B cell (primary cell): ENCODE results near the gene PLCXD1. TPM values are rescaled to one million over a fixed set of nuclear protein-coding genes. Genes with fewer than 3 reads are reported as not detected.

Source experiments
- ATAC-seq: fragments of 200-7000 bp; cut with Tn5 transposase; one replicate; pipeline ENCODE4 v1.10.0; 2021; ENCODE audit warnings: low read depth, mild to moderate bottlenecking, moderate number of reproducible peaks, moderate library complexity
- CTCF ChIA-PET: fragments of 350-600 bp; sonication (Branson Sonifier 250); formaldehyde crosslinking; loops from one replicate; lab custom pipeline; 2021; ENCODE audit warnings: antibody characterized with exemption, inconsistent platforms; lab: Charles Lee
- POLR2A ChIA-PET: fragments of 350-600 bp; sonication (Branson Sonifier 250); formaldehyde crosslinking; loops from one replicate; lab custom pipeline; 2021; ENCODE audit warnings: antibody characterized with exemption; lab: Charles Lee
- DNase-seq: peaks from one replicate; pipeline ENCODE4 v3.0.0; 2013
- H2AFZ ChIP-seq: 2 replicates; pipeline ENCODE4 v1.6.1; 2012; ENCODE audit warnings: mild to moderate bottlenecking, low read depth, low read length; ENCODE audit not compliant: insufficient read depth, poor library complexity, severe bottlenecking
- H3K27ac ChIP-seq, 2 donors: 1 replicate in 1 of 2; 2 replicates in 1 of 2; pipeline ENCODE4 v1.5.1; 2012 to 2013; ENCODE audit warnings: low read length in 2 of 2, mild to moderate bottlenecking in 2 of 2, moderate library complexity in 1 of 2
- H3K27me3 ChIP-seq, 4 experiments: fragments of 200-600 bp in 1 of 4; sonication (generic) in 1 of 4; replicated peaks in 1 of 4; 1 replicate in 2 of 4; 2 replicates in 2 of 4; pipeline versions ENCODE4 v1.6.1 to v1.7.0; 2013 to 2016; ENCODE audit warnings: low read length in 3 of 4, mild to moderate bottlenecking in 2 of 4, mixed read lengths in 1 of 4, moderate library complexity in 1 of 4; ENCODE audit not compliant: insufficient read depth in 4 of 4, control insufficient read depth in 3 of 4; ENCODE audit errors: control extremely low read depth in 1 of 4
- H3K36me3 ChIP-seq, 2 experiments: replicated peaks in 1 of 2; 1 replicate in 1 of 2; 2 replicates in 1 of 2; pipeline versions ENCODE4 v1.6.1 to v1.7.1; 2013; ENCODE audit warnings: low read length in 1 of 2; ENCODE audit not compliant: insufficient read depth in 2 of 2, control insufficient read depth in 1 of 2; ENCODE audit errors: control extremely low read depth in 1 of 2, extremely low read depth in 1 of 2
- H3K4me1 ChIP-seq, 2 donors: fragments of 200-600 bp in 1 of 2; sonication (generic) in 1 of 2; 1 replicate in 1 of 2; 2 replicates in 1 of 2; pipeline versions ENCODE4 v1.5.1 to v1.6.1; 2013 to 2017; ENCODE audit warnings: low read length in 2 of 2; ENCODE audit not compliant: control insufficient read depth in 2 of 2, insufficient read depth in 2 of 2
- H3K4me2 ChIP-seq: replicated peaks from 2 replicates; pipeline ENCODE3; 2012; ENCODE audit warnings: mild to moderate bottlenecking, low read depth, low read length; ENCODE audit not compliant: poor library complexity, severe bottlenecking
- H3K4me3 ChIP-seq, 5 experiments: fragments of 200-600 bp in 1 of 5; sonication (generic) in 1 of 5; 1 replicate in 3 of 5; 2 replicates in 2 of 5; pipeline versions ENCODE4 v1.5.1 to v1.7.0; 2011 to 2016; ENCODE audit warnings: low read length in 4 of 5, mild to moderate bottlenecking in 4 of 5, low read depth in 2 of 5, control low read depth in 1 of 5, moderate library complexity in 1 of 5; ENCODE audit not compliant: insufficient read depth in 1 of 5; ENCODE audit errors: control extremely low read depth in 1 of 5, extremely low read depth in 1 of 5
- H3K79me2 ChIP-seq: fragments of 200-600 bp; sonication (generic); one replicate; pipeline ENCODE4 v1.6.0; 2016; ENCODE audit warnings: low read length; ENCODE audit not compliant: control insufficient read depth, insufficient read depth
- H3K9ac ChIP-seq: fragments of 200-600 bp; sonication (generic); 2 replicates; pipeline ENCODE4 v1.6.1; 2017; ENCODE audit warnings: mild to moderate bottlenecking, low read length, moderate library complexity
- H3K9me3 ChIP-seq, 3 donors: one replicate each; pipeline versions ENCODE4 v1.6.1 to v1.7.1; 2013; ENCODE audit warnings: low read length in 2 of 3; ENCODE audit not compliant: control insufficient read depth in 2 of 3, insufficient read depth in 1 of 3; ENCODE audit errors: control extremely low read depth in 1 of 3
- H4K20me1 ChIP-seq: 2 replicates; pipeline ENCODE4 v1.6.0; 2012; ENCODE audit warnings: mild to moderate bottlenecking, low read length; ENCODE audit not compliant: insufficient read depth, control insufficient read depth, poor library complexity, severe bottlenecking
- H3K27ac Mint-ChIP-seq: one replicate; pipeline ENCODE4 v1.8.0; 2021; ENCODE audit warnings: mixed read lengths
- H3K27me3 Mint-ChIP-seq: one replicate; pipeline ENCODE4 v1.8.0; 2021; ENCODE audit warnings: mixed read lengths
- H3K4me1 Mint-ChIP-seq: one replicate; pipeline ENCODE4 v1.8.0; 2021; ENCODE audit warnings: mixed read lengths
- H3K4me3 Mint-ChIP-seq: one replicate; pipeline ENCODE4 v1.8.0; 2021; ENCODE audit warnings: mixed read lengths
- H3K9me3 Mint-ChIP-seq: one replicate; pipeline ENCODE4 v1.8.0; 2022; ENCODE audit warnings: mixed read lengths; ENCODE audit not compliant: insufficient read depth
- CTCF ChIP-seq: fragments of 200-600 bp; IDR thresholded peaks from one replicate; pipeline ENCODE4 v1.8.0; 2022; ENCODE audit warnings: antibody characterized with exemption, mild to moderate bottlenecking
- EZH2 ChIP-seq: IDR thresholded peaks from 2 replicates; pipeline ENCODE4 v1.6.1; 2012; ENCODE audit warnings: borderline replicate concordance, low read depth, mild to moderate bottlenecking, moderate library complexity, low read length; ENCODE audit not compliant: insufficient read depth, poor library complexity, severe bottlenecking
- WGBS: methylation state at CpG from one replicate; pipeline ENCODE4 v1.1.5; 2013; ENCODE audit warnings: missing lambda C conversion rate; ENCODE audit not compliant: insufficient coverage; 5-methylcytosine and 5-hydroxymethylcytosine counted together
- intact Hi-C: fragments of 100-400 bp; cut with micrococcal nuclease; formaldehyde crosslinking; loops from one replicate; pipeline ENCODE4 v1.10.0; 2022
- polyA plus RNA-seq: library from polyadenylated mRNA; depleted of rRNA; stranded (reverse); fragments of >200 nt; gene quantifications from 2 replicates; pipeline ENCODE4 v1.2.3, GENCODE V29; 2012
- total RNA-seq, 2 donors: library from RNA; stranded (reverse); fragments of 120-200 nt in 1 of 2; gene quantifications; 1 replicate in 1 of 2; 2 replicates in 1 of 2; pipeline versions ENCODE4 v1.2.3 to v1.2.4, GENCODE V29; 2013 to 2022

Gene PLCXD1
- total and polyA plus RNA-seq, 2 donors (not counting 1 experiment from before 2014, with no cell fraction given), result 30.4 to 38.5 TPM

- H3K9me3 ChIP-seq, result peaks cover 0 to 18% (median 0%) of the 10 kb centered on the region in 3 donors
- ATAC-seq, result no peak
- no peak for DNase-seq
- H3K4me3 ChIP-seq, result no peak overlapping the region
- ChIA-PET CTCF (no interaction called here), POLR2A (no interaction called here)
- no peak overlapping the region for H2AFZ ChIP-seq
- no peak overlapping the region for H3K9ac ChIP-seq
- Mint-ChIP-seq H3K9me3 (no peaks in the 10 kb centered on the region), H3K27me3 (no peaks in the 10 kb centered on the region), H3K4me3 (no peak overlapping the region), H3K4me1 (no peaks in the 10 kb centered on the region), H3K27ac (no peak overlapping the region)
- H3K79me2 ChIP-seq, result no peaks in the 10 kb centered on the region
- H3K4me1 ChIP-seq, result peaks cover 15 to 16% of the 10 kb centered on the region in 2 donors
- no peaks in the 10 kb centered on the region for H4K20me1 ChIP-seq
- H3K27me3 ChIP-seq, result peaks cover 0 to 20% (median 5%) of the 10 kb centered on the region in 4 experiments
- peaks cover 0 to 12% of the 10 kb centered on the region in 2 experiments for H3K36me3 ChIP-seq
- WGBS, result 96% methylated on average over 30 of the region's 33 CpGs
- TF ChIP-seq EZH2 (no peak), CTCF (no peak)
- no peak overlapping the region for H3K27ac ChIP-seq
- intact Hi-C loops, result no loop called here
- H3K4me2 ChIP-seq, result no peak overlapping the region
Observed at GRCh38 chrX:332916-333610, 51.9 kb downstream of the PLCXD1 start.

GRCh38 chrX:333611-334311 lies 52.6 kb downstream of the PLCXD1 start:
- Mint-ChIP-seq H3K27me3 (no peaks in the 10 kb centered on the region), H3K4me3 (no peak overlapping the region), H3K4me1 (no peaks in the 10 kb centered on the region), H3K9me3 (no peaks in the 10 kb centered on the region), H3K27ac (no peak overlapping the region)
- Histone ChIP-seq H2AFZ (no peak overlapping the region), H3K9ac (no peak overlapping the region), H3K4me3 (no peak overlapping the region), H3K4me1 (peaks cover 15 to 16% of the 10 kb centered on the region in 2 donors), H3K4me2 (no peak overlapping the region), H3K27ac (no peak overlapping the region), H3K79me2 (no peaks in the 10 kb centered on the region), H4K20me1 (no peaks in the 10 kb centered on the region), H3K27me3 (peaks cover 0 to 20% (median 5%) of the 10 kb centered on the region in 4 experiments), H3K36me3 (peaks cover 0 to 12% of the 10 kb centered on the region in 2 experiments), H3K9me3 (peaks cover 0 to 24% (median 0%) of the 10 kb centered on the region in 3 donors)
- CTCF ChIA-PET, result no interaction called here
- intact Hi-C loops, result no loop called here
- POLR2A ChIA-PET, result no interaction called here
- DNase-seq (no peak), ATAC-seq (no peak)
- TF ChIP-seq EZH2 (no peak), CTCF (no peak)
- WGBS, result 96% methylated on average over 46 of the region's 51 CpGs
